HepG2 (cell line): ENCODE data around the gene PLA2G4F. TPM values are rescaled to one million over a fixed set of nuclear protein-coding genes. Genes with fewer than 3 reads are reported as not detected.

ENCODE experiments used
- CAMTA2 ChIP-seq: sonication (generic); formaldehyde crosslinking; IDR thresholded peaks from 2 replicates; pipeline ENCODE4 v1.4.0; 2020; ENCODE audit warnings: mild to moderate bottlenecking, missing genetic modification reagents, borderline replicate concordance
- CBFB ChIP-seq: sonication (generic); formaldehyde crosslinking; IDR thresholded peaks from 2 replicates; pipeline ENCODE4 v1.4.0; 2020; ENCODE audit warnings: missing genetic modification reagents
- IKZF4 ChIP-seq: sonication (generic); formaldehyde crosslinking; IDR thresholded peaks from 2 replicates; pipeline ENCODE4 v1.5.1; 2020; ENCODE audit warnings: borderline replicate concordance, mild to moderate bottlenecking, low read depth, missing genetic modification reagents; ENCODE audit errors: not compliant biosample characterization
- NR2F6 ChIP-seq, 2 experiments: IDR thresholded peaks; 2 replicates each; pipeline ENCODE4 v1.6.1; 2016; ENCODE audit warnings: antibody characterized with exemption in 1 of 2, mild to moderate bottlenecking in 1 of 2
- POLR2G ChIP-seq: fragments of 200-400 bp; formaldehyde crosslinking; IDR thresholded peaks from 2 replicates; pipeline ENCODE4 v1.6.1; 2018; ENCODE audit warnings: mild to moderate bottlenecking, low read depth, low read length, moderate library complexity
- RARG ChIP-seq: sonication (generic); formaldehyde crosslinking; IDR thresholded peaks from 2 replicates; pipeline ENCODE4 v1.4.0; 2020; ENCODE audit warnings: low read depth, mild to moderate bottlenecking, missing genetic modification reagents
- SRF ChIP-seq: IDR thresholded peaks from 2 replicates; pipeline ENCODE4 v1.6.1; 2011; ENCODE audit warnings: mild to moderate bottlenecking, low read depth, low read length, moderate library complexity
- ZNF367 ChIP-seq: sonication (generic); formaldehyde crosslinking; IDR thresholded peaks from 2 replicates; pipeline ENCODE4 v1.4.0; 2020; ENCODE audit warnings: missing genetic modification reagents, borderline replicate concordance
- ZNF556 ChIP-seq: sonication (generic); formaldehyde crosslinking; IDR thresholded peaks from 2 replicates; pipeline ENCODE4 v1.4.0; 2020; ENCODE audit warnings: mild to moderate bottlenecking, missing genetic modification reagents, borderline replicate concordance
- ZNF737 ChIP-seq: sonication (generic); formaldehyde crosslinking; IDR thresholded peaks from 2 replicates; pipeline ENCODE4 v1.5.0; 2020; ENCODE audit warnings: missing genetic modification reagents, mild to moderate bottlenecking, borderline replicate concordance
- ZSCAN30 ChIP-seq: sonication (generic); formaldehyde crosslinking; IDR thresholded peaks from 2 replicates; pipeline ENCODE4 v1.5.0; 2020; ENCODE audit warnings: mild to moderate bottlenecking, missing genetic modification reagents
- polyA plus RNA-seq, 8 experiments: library from polyadenylated mRNA; depleted of rRNA in 3 of 8; stranded (reverse) in 7 of 8; unstranded in 1 of 8; fragments of >200 nt; fragmentation: Illumina TruSeq in 4 of 8; extraction: Trizol in 4 of 8; gene quantifications; 2 replicates each; pipeline versions ENCODE4 v1.2.1 to v1.2.3, GENCODE V29; 2011 to 2016; ENCODE audit warnings: low read depth in 4 of 8, missing spikeins in 1 of 8, mixed read lengths in 1 of 8; ENCODE audit not compliant: insufficient read depth in 1 of 8
- total RNA-seq, 5 experiments: library from RNA; depleted of rRNA; stranded (reverse); fragments of >200 nt; fragmentation: Illumina TruSeq; extraction: Trizol; gene quantifications; 2 replicates each; pipeline ENCODE4 v1.2.3, GENCODE V29; 2016; ENCODE audit warnings: low read depth in 1 of 5
- TF ChIP-seq, protein P1 (sequence below): sonication (generic); formaldehyde crosslinking; IDR thresholded peaks from 2 replicates; pipeline ENCODE4 v1.4.0; 2020; ENCODE audit warnings: missing genetic modification reagents
- TF ChIP-seq, protein P2 (sequence below): sonication (generic); formaldehyde crosslinking; IDR thresholded peaks from 2 replicates; pipeline ENCODE4 v1.8.0; 2022; ENCODE audit warnings: missing genetic modification reagents, mild to moderate bottlenecking, moderate library complexity, borderline replicate concordance
- TF ChIP-seq, protein P3 (sequence below): IDR thresholded peaks from 2 replicates; pipeline ENCODE4 v1.6.1; 2012; ENCODE audit warnings: inconsistent platforms
- TF ChIP-seq, protein P4 (sequence below): sonication (generic); formaldehyde crosslinking; IDR thresholded peaks from 2 replicates; pipeline ENCODE4 v1.5.0; 2020; ENCODE audit warnings: mild to moderate bottlenecking, missing genetic modification reagents
- TF ChIP-seq, protein P5 (sequence below): sonication (generic); formaldehyde crosslinking; conservative IDR thresholded peaks from 2 replicates; pipeline ENCODE4 v1.4.0; 2020; ENCODE audit warnings: missing genetic modification reagents

Gene PLA2G4F
- total and polyA plus RNA-seq, 2 of the 13 experiments (the other 11 are each of a cell fraction or from before 2014, with no cell fraction given) = 0.07 TPM; not detected in 1

DNA sequence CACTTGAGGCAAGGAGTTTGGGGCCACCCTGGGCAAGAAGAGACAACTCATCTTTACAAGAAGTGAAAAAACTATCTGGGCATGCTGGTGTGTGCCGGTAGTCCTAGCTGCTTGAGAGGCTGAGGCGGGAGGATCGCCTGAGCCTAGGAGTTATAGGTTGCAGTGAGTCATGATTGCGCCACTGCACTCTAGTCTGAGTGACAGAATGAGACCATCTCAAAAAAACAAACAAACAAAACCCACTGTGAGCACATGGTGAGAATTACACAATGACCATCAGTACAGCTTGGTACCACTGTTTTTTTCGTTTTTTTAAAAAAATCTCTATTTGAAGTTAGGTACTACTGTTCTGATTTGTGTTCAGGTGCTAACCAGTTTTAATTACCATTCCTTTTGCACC is 38.1 kb upstream of the PLA2G4F start (continued):
- TF ChIP-seq ZNF737 (no peak), ZSCAN30 (CRISPR knock-in tag) (no peak), ZNF367 (no peak), NR2F6 (IDR thresholded peaks at IDR 0.05) (no peak), NR2F6 (CRISPR knock-in tag; IDR thresholded peaks at IDR 0.05) (peak; percentile 37; the same call in 1 of the 2 replicates), RARG (no peak), POLR2G (no peak), CAMTA2 (CRISPR knock-in tag) (no peak), ZNF556 (CRISPR knock-in tag) (no peak), SRF (no peak), CBFB (CRISPR knock-in tag) (no peak), IKZF4 (no peak)
- TF ChIP-seq, protein P1, sequence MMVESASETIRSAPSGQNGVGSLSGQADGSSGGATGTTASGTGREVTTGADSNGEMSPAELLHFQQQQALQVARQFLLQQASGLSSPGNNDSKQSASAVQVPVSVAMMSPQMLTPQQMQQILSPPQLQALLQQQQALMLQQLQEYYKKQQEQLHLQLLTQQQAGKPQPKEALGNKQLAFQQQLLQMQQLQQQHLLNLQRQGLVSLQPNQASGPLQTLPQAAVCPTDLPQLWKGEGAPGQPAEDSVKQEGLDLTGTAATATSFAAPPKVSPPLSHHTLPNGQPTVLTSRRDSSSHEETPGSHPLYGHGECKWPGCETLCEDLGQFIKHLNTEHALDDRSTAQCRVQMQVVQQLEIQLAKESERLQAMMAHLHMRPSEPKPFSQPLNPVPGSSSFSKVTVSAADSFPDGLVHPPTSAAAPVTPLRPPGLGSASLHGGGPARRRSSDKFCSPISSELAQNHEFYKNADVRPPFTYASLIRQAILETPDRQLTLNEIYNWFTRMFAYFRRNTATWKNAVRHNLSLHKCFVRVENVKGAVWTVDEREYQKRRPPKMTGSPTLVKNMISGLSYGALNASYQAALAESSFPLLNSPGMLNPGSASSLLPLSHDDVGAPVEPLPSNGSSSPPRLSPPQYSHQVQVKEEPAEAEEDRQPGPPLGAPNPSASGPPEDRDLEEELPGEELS (CRISPR knock-in tag) = peak; percentile 62; the same call in 1 of the 2 replicates
- TF ChIP-seq, protein P2, sequence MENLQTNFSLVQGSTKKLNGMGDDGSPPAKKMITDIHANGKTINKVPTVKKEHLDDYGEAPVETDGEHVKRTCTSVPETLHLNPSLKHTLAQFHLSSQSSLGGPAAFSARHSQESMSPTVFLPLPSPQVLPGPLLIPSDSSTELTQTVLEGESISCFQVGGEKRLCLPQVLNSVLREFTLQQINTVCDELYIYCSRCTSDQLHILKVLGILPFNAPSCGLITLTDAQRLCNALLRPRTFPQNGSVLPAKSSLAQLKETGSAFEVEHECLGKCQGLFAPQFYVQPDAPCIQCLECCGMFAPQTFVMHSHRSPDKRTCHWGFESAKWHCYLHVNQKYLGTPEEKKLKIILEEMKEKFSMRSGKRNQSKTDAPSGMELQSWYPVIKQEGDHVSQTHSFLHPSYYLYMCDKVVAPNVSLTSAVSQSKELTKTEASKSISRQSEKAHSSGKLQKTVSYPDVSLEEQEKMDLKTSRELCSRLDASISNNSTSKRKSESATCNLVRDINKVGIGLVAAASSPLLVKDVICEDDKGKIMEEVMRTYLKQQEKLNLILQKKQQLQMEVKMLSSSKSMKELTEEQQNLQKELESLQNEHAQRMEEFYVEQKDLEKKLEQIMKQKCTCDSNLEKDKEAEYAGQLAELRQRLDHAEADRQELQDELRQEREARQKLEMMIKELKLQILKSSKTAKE (CRISPR knock-in tag) = no peak
- TF ChIP-seq, protein P3, sequence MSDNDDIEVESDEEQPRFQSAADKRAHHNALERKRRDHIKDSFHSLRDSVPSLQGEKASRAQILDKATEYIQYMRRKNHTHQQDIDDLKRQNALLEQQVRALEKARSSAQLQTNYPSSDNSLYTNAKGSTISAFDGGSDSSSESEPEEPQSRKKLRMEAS = peak; percentile 78; the same call in 1 of the 2 replicates
- TF ChIP-seq, protein P4, sequence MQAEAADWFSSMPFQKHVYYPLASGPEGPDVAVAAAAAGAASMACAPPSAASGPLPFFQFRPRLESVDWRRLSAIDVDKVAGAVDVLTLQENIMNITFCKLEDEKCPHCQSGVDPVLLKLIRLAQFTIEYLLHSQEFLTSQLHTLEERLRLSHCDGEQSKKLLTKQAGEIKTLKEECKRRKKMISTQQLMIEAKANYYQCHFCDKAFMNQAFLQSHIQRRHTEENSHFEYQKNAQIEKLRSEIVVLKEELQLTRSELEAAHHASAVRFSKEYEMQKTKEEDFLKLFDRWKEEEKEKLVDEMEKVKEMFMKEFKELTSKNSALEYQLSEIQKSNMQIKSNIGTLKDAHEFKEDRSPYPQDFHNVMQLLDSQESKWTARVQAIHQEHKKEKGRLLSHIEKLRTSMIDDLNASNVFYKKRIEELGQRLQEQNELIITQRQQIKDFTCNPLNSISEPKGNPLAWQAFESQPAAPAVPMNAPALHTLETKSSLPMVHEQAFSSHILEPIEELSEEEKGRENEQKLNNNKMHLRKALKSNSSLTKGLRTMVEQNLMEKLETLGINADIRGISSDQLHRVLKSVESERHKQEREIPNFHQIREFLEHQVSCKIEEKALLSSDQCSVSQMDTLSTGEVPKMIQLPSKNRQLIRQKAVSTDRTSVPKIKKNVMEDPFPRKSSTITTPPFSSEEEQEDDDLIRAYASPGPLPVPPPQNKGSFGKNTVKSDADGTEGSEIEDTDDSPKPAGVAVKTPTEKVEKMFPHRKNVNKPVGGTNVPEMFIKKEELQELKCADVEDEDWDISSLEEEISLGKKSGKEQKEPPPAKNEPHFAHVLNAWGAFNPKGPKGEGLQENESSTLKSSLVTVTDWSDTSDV (CRISPR knock-in tag) = no peak
- TF ChIP-seq, protein P5, sequence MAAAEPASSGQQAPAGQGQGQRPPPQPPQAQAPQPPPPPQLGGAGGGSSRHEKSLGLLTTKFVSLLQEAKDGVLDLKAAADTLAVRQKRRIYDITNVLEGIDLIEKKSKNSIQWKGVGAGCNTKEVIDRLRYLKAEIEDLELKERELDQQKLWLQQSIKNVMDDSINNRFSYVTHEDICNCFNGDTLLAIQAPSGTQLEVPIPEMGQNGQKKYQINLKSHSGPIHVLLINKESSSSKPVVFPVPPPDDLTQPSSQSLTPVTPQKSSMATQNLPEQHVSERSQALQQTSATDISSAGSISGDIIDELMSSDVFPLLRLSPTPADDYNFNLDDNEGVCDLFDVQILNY = no peak
